HFFc6 (cell line): ENCODE data around the gene MPO. TPM values are rescaled to one million over a fixed set of nuclear protein-coding genes. Genes with fewer than 3 reads are reported as not detected.

Experiments
- DNase-seq: peaks from one replicate; pipeline ENCODE4 v3.0.0-alpha.2; 2018
- H3K27ac Mint-ChIP-seq: 2 replicates; pipeline ENCODE4 v1.8.0; 2020; ENCODE audit warnings: mild to moderate bottlenecking, mixed read lengths
- H3K27me3 Mint-ChIP-seq: 2 replicates; pipeline ENCODE4 v1.8.0; 2021; ENCODE audit warnings: mild to moderate bottlenecking, moderate library complexity, mixed read lengths; ENCODE audit not compliant: insufficient read depth
- H3K36me3 Mint-ChIP-seq: 2 replicates; pipeline ENCODE4 v1.8.0; 2021; ENCODE audit warnings: low read depth, mixed read lengths
- H3K4me1 Mint-ChIP-seq: 2 replicates; pipeline ENCODE4 v1.8.0; 2020; ENCODE audit warnings: low read depth, mixed read lengths
- H3K4me3 Mint-ChIP-seq: 2 replicates; pipeline ENCODE4 v1.8.0; 2020; ENCODE audit warnings: mild to moderate bottlenecking, moderate library complexity, mixed read lengths
- H3K9me3 Mint-ChIP-seq: 2 replicates; pipeline ENCODE4 v1.8.0; 2020; ENCODE audit warnings: mild to moderate bottlenecking, mixed read lengths
- CTCF ChIP-seq: fragments of 200-600 bp; sonication (generic); IDR thresholded peaks from 2 replicates; pipeline ENCODE4 v1.5.0; 2021; ENCODE audit warnings: antibody characterized with exemption, mild to moderate bottlenecking
- total RNA-seq, 6 experiments: library from RNA; stranded (reverse); fragmentation: NEBNext Ultra II Directional; extraction: Animal tissue kit (Norgen Biotek cat#: 25700); gene quantifications; 2 replicates in 1 of 6; 3 replicates in 5 of 6; pipeline ENCODE4 v1.2.3, GENCODE V29; 2021

The MPO gene
- total RNA-seq, 6 experiments from 2014 or later: not detected

GRCh38 chr17:58244963-58245362, 35.8 kb downstream of the MPO start:
- H3K9me3 Mint-ChIP-seq: no peaks in the 10 kb centered on the region
- no peak overlapping the region for H3K4me3 Mint-ChIP-seq
- TF ChIP-seq CTCF: no peak
- no peak overlapping the region for H3K27ac Mint-ChIP-seq
- no peaks in the 10 kb centered on the region for H3K36me3 Mint-ChIP-seq
- H3K4me1 Mint-ChIP-seq: no peaks in the 10 kb centered on the region
- peaks cover 49% of the 10 kb centered on the region for H3K27me3 Mint-ChIP-seq
- DNase-seq: no peak

- H3K36me3 Mint-ChIP-seq: no peaks in the 10 kb centered on the region
- no peaks in the 10 kb centered on the region for H3K9me3 Mint-ChIP-seq
- H3K27me3 Mint-ChIP-seq: peaks cover 60% of the 10 kb centered on the region
- no peak for DNase-seq
- no peak overlapping the region for H3K4me3 Mint-ChIP-seq
- no peak for TF ChIP-seq CTCF
- no peaks in the 10 kb centered on the region for H3K4me1 Mint-ChIP-seq
- no peak overlapping the region for H3K27ac Mint-ChIP-seq
These were observed 38.5 kb downstream of the MPO start for GRCh38 chr17:58242171-58242784.

GRCh38 chr17:58239987-58240386, 40.7 kb downstream of the MPO start:
- no peak for DNase-seq
- Mint-ChIP-seq H3K36me3 (no peaks in the 10 kb centered on the region), H3K9me3 (no peaks in the 10 kb centered on the region), H3K27me3 (peaks cover 60% of the 10 kb centered on the region), H3K4me3 (no peak overlapping the region), H3K4me1 (no peaks in the 10 kb centered on the region), H3K27ac (no peak overlapping the region)
- TF ChIP-seq CTCF: no peak

GRCh38 chr17:58238147-58238634, 42.5 kb downstream of the MPO start, which contains the start of gene LPO:
Gene LPO (plus strand): TSS chr17:58238584. CDS start chr17:58242980, 4,396 bp downstream.
- Mint-ChIP-seq H3K4me1 (peaks cover under 1% of the 10 kb centered on the region; the same call in 1 of the 2 replicates), H3K27ac (no peak within 1 kb of the TSS), H3K36me3 (no peaks in the 10 kb centered on the region), H3K4me3 (no peak within 1 kb of the TSS), H3K9me3 (no peaks in the 10 kb centered on the region), H3K27me3 (peaks cover 50% of the 10 kb centered on the region)
- no peak for DNase-seq
- TF ChIP-seq CTCF: no peak

GRCh38 chr17:58236394-58236793, 44.3 kb downstream of the MPO start:
- Mint-ChIP-seq H3K27ac (no peak overlapping the region), H3K9me3 (no peaks in the 10 kb centered on the region), H3K27me3 (peaks cover 35% of the 10 kb centered on the region), H3K36me3 (no peaks in the 10 kb centered on the region), H3K4me3 (no peak overlapping the region), H3K4me1 (peaks cover 19% of the 10 kb centered on the region)
- no peak for TF ChIP-seq CTCF
- DNase-seq: no peak
